Measurements from ENCODE around the gene PPP1R12C. TPM values are rescaled to one million over a fixed set of nuclear protein-coding genes. Genes with fewer than 3 reads are reported as not detected.

The PPP1R12C gene
- total and polyA plus RNA-seq, 10 of the 15 experiments (the other 5 are each of a cell fraction or from before 2014, with no cell fraction given) = 1.4 to 84.7 (median 20.5) TPM

- ATAC-seq = no peak
- WGBS (ENCODE audit: insufficient coverage, insufficient replicate concordance, low lambda C conversion rate, missing lambda C conversion rate) = 77% methylated on average over 7 of the region's 7 CpGs
Observed at GRCh38 chr19:55053735-55054134, 63.7 kb downstream of the PPP1R12C start.

More at GRCh38 chr19:55053735-55054134, 63.7 kb downstream of the PPP1R12C start:
- Histone ChIP-seq H3K4me3 (no peak overlapping the region), H3K4me2 (ENCODE audit: control insufficient read depth, insufficient read depth) (no peak overlapping the region), H3K36me3 (ENCODE audit: control insufficient read depth in 2 of 2, insufficient read depth in 2 of 2, low read length in 1 of 2) (peaks cover 6 to 19% of the 10 kb centered on the region in 2 experiments; a peak in 3 of 4 replicates), H3K9me3 (replicated peaks; ENCODE audit: control insufficient read depth, insufficient read depth, low read length) (no peaks in the 10 kb centered on the region; the same call in 2 of the 3 replicates), H3K27me3 (replicated peaks in 1 of 2; ENCODE audit: control insufficient read depth in 2 of 2, insufficient read depth in 2 of 2, low read length in 1 of 2) (no peaks in the 10 kb centered on the region), H3K9ac (ENCODE audit: control insufficient read depth, insufficient read depth, low read length) (no peak overlapping the region), H4K20me1 (ENCODE audit: control insufficient read depth, insufficient read depth) (no peaks in the 10 kb centered on the region), H3K27ac (ENCODE audit: control insufficient read depth, insufficient read depth) (no peak overlapping the region), H3K4me1 (ENCODE audit: control insufficient read depth, insufficient read depth, low read length) (no peaks in the 10 kb centered on the region), H3K79me2 (ENCODE audit: control insufficient read depth, insufficient read depth, low read length) (no peaks in the 10 kb centered on the region), H2AFZ (ENCODE audit: control insufficient read depth, low read depth, low read length) (no peak overlapping the region)
- SMC1A ChIA-PET (ENCODE audit: uncharacterized antibody, unreplicated experiment) = no interaction called here
- no TSS peak for BruUV-seq (replicated peaks)
- in situ Hi-C loops (cut with MboI) = no loop called here
- FAIRE-seq (no peak), DNase-seq (ENCODE audit: low read depth, low spot score) (no peak)
- CTCF ChIA-PET = no interaction called here
- intact Hi-C loops (cut with micrococcal nuclease; ENCODE audit: unreplicated experiment) = no loop called here
- RAD21 ChIA-PET (ENCODE audit: unreplicated experiment) = no interaction called here
- POLR2A ChIA-PET = no interaction called here
- no peak for TF ChIP-seq TARDBP (IDR thresholded peaks at IDR 0.05; ENCODE audit: borderline replicate concordance)
- TF ChIP-seq ATF3 (IDR thresholded peaks at IDR 0.05; ENCODE audit: borderline replicate concordance, extremely low read depth, low read depth, low read length) = no peak
- no peak for TF ChIP-seq FOXM1 (IDR thresholded peaks at IDR 0.05; ENCODE audit: low read depth, low read length)
- TF ChIP-seq SPI1 (IDR thresholded peaks at IDR 0.05; ENCODE audit: borderline replicate concordance, insufficient read depth, low read depth, low read length) = no peak
- no peak for TF ChIP-seq SP1 (IDR thresholded peaks at IDR 0.05; ENCODE audit: low read depth, low read length)
- TF ChIP-seq ZNF24 (IDR thresholded peaks at IDR 0.05) = no peak
- TF ChIP-seq MYB (IDR thresholded peaks at IDR 0.05; ENCODE audit: borderline replicate concordance, low read depth, low read length) = no peak
- no peak for TF ChIP-seq BACH1 (IDR thresholded peaks at IDR 0.05; ENCODE audit: borderline replicate concordance)
- TF ChIP-seq CREB1 (IDR thresholded peaks at IDR 0.05; ENCODE audit: low read depth) = no peak
- TF ChIP-seq HDAC2 (IDR thresholded peaks at IDR 0.05) = no peak
- no peak for TF ChIP-seq PRDM15 (CRISPR knock-in tag; IDR thresholded peaks at IDR 0.05)
- no peak for TF ChIP-seq STAT1 (conservative IDR thresholded peaks at IDR 0.05)
- no peak for TF ChIP-seq EZH2 (IDR thresholded peaks at IDR 0.05; ENCODE audit: borderline replicate concordance, control insufficient read depth, low read depth, low read length)
- TF ChIP-seq ZNF207 (IDR thresholded peaks at IDR 0.05; ENCODE audit: borderline replicate concordance) = no peak
- TF ChIP-seq SRF (IDR thresholded peaks at IDR 0.05; ENCODE audit: low read depth in 2 of 2, low read length in 2 of 2) = no peak
- no peak for TF ChIP-seq SIN3A (IDR thresholded peaks at IDR 0.05; ENCODE audit: low read depth, low read length)
- no peak for TF ChIP-seq YY1 (IDR thresholded peaks at IDR 0.05; ENCODE audit: low read depth, low read length)
- TF ChIP-seq WRNIP1 (IDR thresholded peaks at IDR 0.05; ENCODE audit: borderline replicate concordance, low read depth, low read length) = no peak
- no peak for TF ChIP-seq TBL1XR1 (IDR thresholded peaks at IDR 0.05; ENCODE audit: low read depth, low read length)
- no peak for TF ChIP-seq MTA3 (IDR thresholded peaks at IDR 0.05; ENCODE audit: borderline replicate concordance, low read length)
